ENCODE data around the gene NEMF. TPM values are rescaled to one million over a fixed set of nuclear protein-coding genes. Genes with fewer than 3 reads are reported as not detected.

Gene NEMF
- total RNA-seq, 1 donor from 2014 or later = 49.8 TPM

DNA sequence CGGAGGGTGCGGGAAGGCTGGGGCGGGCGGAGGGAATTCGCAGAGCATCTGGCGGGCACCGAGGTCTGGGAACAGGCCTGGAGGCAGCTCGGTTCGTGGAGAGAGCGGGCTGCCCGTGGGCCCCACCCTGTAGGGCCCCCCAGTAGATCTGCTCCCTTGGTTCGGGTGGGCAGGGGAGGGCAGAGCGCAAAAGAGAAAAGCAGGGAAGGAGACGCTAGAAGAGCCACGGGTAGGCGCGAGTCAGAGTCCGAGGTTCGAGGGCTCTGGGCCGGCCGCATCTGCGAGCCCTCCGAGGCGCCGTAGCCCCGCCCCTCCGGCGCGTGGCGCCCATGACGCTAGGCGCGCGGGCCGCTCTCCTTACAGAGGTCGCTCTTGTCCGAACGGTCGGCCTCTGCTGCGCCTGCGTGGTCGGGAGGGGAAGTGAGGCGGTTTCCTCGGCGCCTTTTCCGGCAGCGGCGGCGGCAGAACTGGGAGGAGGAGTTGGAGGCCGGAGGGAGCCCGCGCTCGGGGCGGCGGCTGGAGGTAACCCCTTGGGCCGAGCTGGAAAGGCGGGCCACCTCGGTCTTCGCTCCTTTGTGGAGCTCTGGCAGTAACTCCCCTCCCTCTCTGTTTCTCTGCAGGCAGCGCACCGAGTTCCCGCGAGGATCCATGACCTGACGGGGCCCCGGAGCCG is 40.2 kb upstream of the NEMF start, which contains the start of gene ARF6:
ARF6 (plus strand) TSS at position 447 of the 673 bp plus-strand sequence. CDS start 655 bp downstream, outside the sequence.
- Mint-ChIP-seq H3K27ac (ENCODE audit: unreplicated experiment) (peak within 1 kb of the TSS; percentile 100), H3K4me1 (ENCODE audit: low read depth) (peaks cover 43% of the 10 kb centered on the region), H3K9me3 (ENCODE audit: low read depth) (no peaks in the 10 kb centered on the region), H3K36me3 (ENCODE audit: low read depth) (peaks cover 22% of the 10 kb centered on the region), H3K27me3 (ENCODE audit: low read depth) (no peaks in the 10 kb centered on the region), H3K4me3 (ENCODE audit: unreplicated experiment) (peak within 1 kb of the TSS; percentile 92)
- peak; percentile 100 for DNase-seq (ENCODE audit: low spot score)
- TF ChIP-seq, protein P1, sequence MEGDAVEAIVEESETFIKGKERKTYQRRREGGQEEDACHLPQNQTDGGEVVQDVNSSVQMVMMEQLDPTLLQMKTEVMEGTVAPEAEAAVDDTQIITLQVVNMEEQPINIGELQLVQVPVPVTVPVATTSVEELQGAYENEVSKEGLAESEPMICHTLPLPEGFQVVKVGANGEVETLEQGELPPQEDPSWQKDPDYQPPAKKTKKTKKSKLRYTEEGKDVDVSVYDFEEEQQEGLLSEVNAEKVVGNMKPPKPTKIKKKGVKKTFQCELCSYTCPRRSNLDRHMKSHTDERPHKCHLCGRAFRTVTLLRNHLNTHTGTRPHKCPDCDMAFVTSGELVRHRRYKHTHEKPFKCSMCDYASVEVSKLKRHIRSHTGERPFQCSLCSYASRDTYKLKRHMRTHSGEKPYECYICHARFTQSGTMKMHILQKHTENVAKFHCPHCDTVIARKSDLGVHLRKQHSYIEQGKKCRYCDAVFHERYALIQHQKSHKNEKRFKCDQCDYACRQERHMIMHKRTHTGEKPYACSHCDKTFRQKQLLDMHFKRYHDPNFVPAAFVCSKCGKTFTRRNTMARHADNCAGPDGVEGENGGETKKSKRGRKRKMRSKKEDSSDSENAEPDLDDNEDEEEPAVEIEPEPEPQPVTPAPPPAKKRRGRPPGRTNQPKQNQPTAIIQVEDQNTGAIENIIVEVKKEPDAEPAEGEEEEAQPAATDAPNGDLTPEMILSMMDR (IDR thresholded peaks at IDR 0.05) = no peak

- Mint-ChIP-seq H3K4me3 (ENCODE audit: unreplicated experiment) (peak overlapping the region; percentile 92), H3K27me3 (ENCODE audit: low read depth) (no peaks in the 10 kb centered on the region), H3K4me1 (ENCODE audit: low read depth) (peaks cover 40% of the 10 kb centered on the region), H3K36me3 (ENCODE audit: low read depth) (peaks cover 22% of the 10 kb centered on the region), H3K9me3 (ENCODE audit: low read depth) (no peaks in the 10 kb centered on the region), H3K27ac (ENCODE audit: unreplicated experiment) (peak overlapping the region; percentile 100)
- no peak for DNase-seq (ENCODE audit: low spot score)
- TF ChIP-seq, protein P1 (IDR thresholded peaks at IDR 0.05) = no peak
These were observed 39.7 kb upstream of the NEMF start for GRCh38 chr14:49892301-49892635.

DNA sequence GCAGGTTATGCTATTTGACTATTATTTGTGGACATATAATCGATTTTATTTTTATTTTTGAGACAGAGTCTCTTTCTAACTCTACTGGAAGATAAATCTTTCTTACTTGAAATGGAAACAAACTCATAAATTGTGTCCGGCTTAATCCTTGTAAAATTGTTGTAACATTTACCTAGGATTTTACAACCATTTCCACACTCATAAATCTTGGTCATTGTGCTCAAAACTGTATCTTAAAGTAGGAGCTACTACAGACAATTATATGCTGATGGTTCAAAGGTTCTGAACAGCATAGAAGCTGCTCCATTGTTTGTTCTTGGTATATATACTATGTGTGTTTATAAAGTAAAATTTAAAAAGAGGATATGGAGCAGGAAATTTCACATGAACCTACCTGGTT is 35.7 kb upstream of the NEMF start:
- TF ChIP-seq, protein P1 (IDR thresholded peaks at IDR 0.05) = no peak
- no peak overlapping the region for H3K4me3 Mint-ChIP-seq (ENCODE audit: unreplicated experiment)
- no peaks in the 10 kb centered on the region for H3K36me3 Mint-ChIP-seq (ENCODE audit: low read depth)
- H3K27me3 Mint-ChIP-seq (ENCODE audit: low read depth) = no peaks in the 10 kb centered on the region
- DNase-seq (ENCODE audit: low spot score) = no peak
- H3K27ac Mint-ChIP-seq (ENCODE audit: unreplicated experiment) = no peak overlapping the region
- no peaks in the 10 kb centered on the region for H3K9me3 Mint-ChIP-seq (ENCODE audit: low read depth)
- peaks cover 8% of the 10 kb centered on the region for H3K4me1 Mint-ChIP-seq (ENCODE audit: low read depth)

DNA sequence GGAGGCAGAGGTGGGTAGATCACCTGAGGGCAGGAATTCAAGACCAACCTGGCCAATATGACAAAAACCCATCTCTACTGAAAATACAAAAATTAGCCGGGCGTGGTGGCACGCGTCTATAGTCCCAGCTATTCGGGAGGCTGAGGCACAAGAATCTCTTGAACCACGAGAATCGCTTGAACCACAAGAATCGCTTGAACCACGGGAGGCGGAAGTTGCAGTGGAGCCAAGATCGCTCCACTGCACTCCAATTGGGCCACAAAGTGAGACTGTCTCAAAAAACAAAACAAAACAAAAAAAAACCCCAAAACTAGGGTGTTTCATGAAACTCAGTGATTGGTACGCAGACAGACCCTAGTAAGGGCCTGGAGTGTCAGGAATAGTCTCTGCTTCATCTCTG is 33.9 kb upstream of the NEMF start:
- no peaks in the 10 kb centered on the region for H3K27me3 Mint-ChIP-seq (ENCODE audit: low read depth)
- H3K27ac Mint-ChIP-seq (ENCODE audit: unreplicated experiment) = no peak overlapping the region
- no peaks in the 10 kb centered on the region for H3K36me3 Mint-ChIP-seq (ENCODE audit: low read depth)

DNA sequence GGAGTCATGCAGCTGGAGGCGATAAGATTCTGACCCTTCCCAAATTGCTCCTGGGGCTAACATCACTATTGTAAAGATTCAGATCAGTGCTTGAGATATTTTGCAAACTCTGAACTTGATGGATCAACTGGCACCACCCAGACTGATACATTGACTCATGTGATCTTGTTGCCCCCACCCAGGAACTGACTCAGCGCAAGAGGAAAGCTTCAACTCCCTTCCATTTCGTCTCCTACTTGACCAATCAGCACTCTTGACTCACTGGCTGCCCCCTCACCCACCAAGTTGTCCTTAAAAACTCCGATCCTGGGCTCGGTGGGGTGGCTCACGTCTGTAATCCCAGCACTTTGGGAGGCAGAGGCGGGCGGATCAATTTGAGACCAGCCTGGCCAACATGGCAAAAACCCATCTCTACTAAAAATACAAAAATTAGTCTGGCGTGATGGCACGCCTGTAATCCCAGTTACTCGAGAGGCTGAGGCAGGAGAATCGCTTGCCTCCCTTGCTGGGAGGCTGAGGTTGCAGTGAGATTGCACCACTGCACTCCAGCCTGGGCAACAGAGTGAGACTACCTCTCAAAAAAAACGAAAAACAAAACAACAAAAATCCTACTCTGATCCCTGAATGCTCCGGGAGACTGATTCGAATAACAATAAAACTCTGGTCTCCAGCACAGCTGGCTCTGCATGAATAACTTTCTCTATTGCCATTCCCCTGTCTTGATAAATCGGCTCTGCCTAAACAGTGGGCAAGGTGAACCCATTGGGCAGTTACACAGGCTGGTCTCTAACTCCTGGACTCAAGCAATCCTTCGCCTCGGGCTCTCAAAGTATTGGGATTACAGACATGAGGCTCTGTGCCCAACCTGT is 30.5 kb upstream of the NEMF start:
- TF ChIP-seq, protein P1 (IDR thresholded peaks at IDR 0.05) = no peak

More for the DNA sequence above, 33.9 kb upstream of the NEMF start:
- Mint-ChIP-seq H3K9me3 (ENCODE audit: low read depth) (no peaks in the 10 kb centered on the region), H3K4me1 (ENCODE audit: low read depth) (no peaks in the 10 kb centered on the region), H3K4me3 (ENCODE audit: unreplicated experiment) (no peak overlapping the region)
- no peak for DNase-seq (ENCODE audit: low spot score)
- TF ChIP-seq, protein P1 (IDR thresholded peaks at IDR 0.05) = no peak

More for the DNA sequence above, 30.5 kb upstream of the NEMF start:
- H3K9me3 Mint-ChIP-seq (ENCODE audit: low read depth) = no peaks in the 10 kb centered on the region
- H3K27ac Mint-ChIP-seq (ENCODE audit: unreplicated experiment) = no peak overlapping the region
- no peak for DNase-seq (ENCODE audit: low spot score)
- no peaks in the 10 kb centered on the region for H3K4me1 Mint-ChIP-seq (ENCODE audit: low read depth)
- H3K36me3 Mint-ChIP-seq (ENCODE audit: low read depth) = no peaks in the 10 kb centered on the region
- no peaks in the 10 kb centered on the region for H3K27me3 Mint-ChIP-seq (ENCODE audit: low read depth)
- no peak overlapping the region for H3K4me3 Mint-ChIP-seq (ENCODE audit: unreplicated experiment)

Measured in chondrocyte (in vitro differentiated cells).